ENCODE measurements around the gene ZNF432.
"Not testable (repeated sequence)": the region's sequence is repeated elsewhere in the genome, so short reads cannot be mapped to it uniquely, and the experiment has no call there.

Gene ZNF432

GRCh38 chr19:52048555-52049501 is at the start of gene ZNF432:
Gene ZNF432, minus strand, starts transcription at chr19:52048838. Its CDS starts 1,970 bp downstream, at chr19:52046868.
- peak within 1 kb of the TSS; percentile 96 for H3K27ac Mint-ChIP-seq
- H3K4me1 Mint-ChIP-seq (ENCODE audit: low read depth) = peaks cover 36% of the 10 kb centered on the region
- peak within 1 kb of the TSS; percentile 95 for H3K4me3 Mint-ChIP-seq
- peak; percentile 87 for DNase-seq
- H3K36me3 Mint-ChIP-seq (ENCODE audit: low read depth) = peaks cover 96% of the 10 kb centered on the region
- H3K27me3 Mint-ChIP-seq = no peaks in the 10 kb centered on the region
- peaks cover 58% of the 10 kb centered on the region for H3K9me3 Mint-ChIP-seq

DNA sequence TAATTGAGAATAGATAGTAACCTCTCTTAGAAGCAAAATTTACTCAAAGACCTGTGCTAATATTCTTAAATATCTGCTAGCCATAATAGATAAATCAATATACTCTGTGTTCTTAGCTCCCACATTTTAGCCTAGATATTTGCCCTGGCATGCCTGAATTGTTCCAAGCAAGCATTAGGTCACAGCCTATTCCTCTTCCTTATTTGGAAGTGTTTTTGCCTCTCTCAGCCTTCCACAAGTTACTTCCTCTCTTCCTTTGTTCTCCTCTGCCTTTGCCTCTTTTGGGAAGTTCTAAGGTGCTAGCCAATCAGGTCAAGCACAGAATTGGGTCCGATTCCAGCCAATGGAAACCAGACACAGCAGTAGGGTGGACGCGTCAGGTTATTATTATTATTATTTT is 47.8 kb upstream of the ZNF432 start:
- Mint-ChIP-seq H3K36me3 (ENCODE audit: low read depth) (peaks cover 71% of the 10 kb centered on the region), H3K4me3 (peak overlapping the region; percentile 92), H3K9me3 (peaks cover 61% of the 10 kb centered on the region), H3K4me1 (ENCODE audit: low read depth) (peaks cover 35% of the 10 kb centered on the region)
- DNase-seq, H3K27me3 Mint-ChIP-seq, H3K27ac Mint-ChIP-seq: not testable (repeated sequence)

- Mint-ChIP-seq H3K27me3 (no peaks in the 10 kb centered on the region), H3K36me3 (ENCODE audit: low read depth) (peaks cover 82% of the 10 kb centered on the region), H3K4me1 (ENCODE audit: low read depth) (peaks cover 40% of the 10 kb centered on the region), H3K27ac (peak within 1 kb of the TSS; percentile 92), H3K9me3 (peaks cover 69% of the 10 kb centered on the region), H3K4me3 (peak within 1 kb of the TSS; percentile 92)
- DNase-seq = peak; percentile 92
Measured at GRCh38 chr19:52095172-52096014, 46.8 kb upstream of the ZNF432 start, which contains the start of gene ZNF841. Gene ZNF841, minus strand, starts transcription at chr19:52095765. Its CDS starts 10,964 bp downstream, at chr19:52084801.

GRCh38 chr19:52094526-52095130 is 46.0 kb upstream of the ZNF432 start:
- Mint-ChIP-seq H3K27me3 (no peaks in the 10 kb centered on the region), H3K4me3 (peak overlapping the region; percentile 92), H3K4me1 (ENCODE audit: low read depth) (peaks cover 40% of the 10 kb centered on the region), H3K9me3 (peaks cover 70% of the 10 kb centered on the region), H3K27ac (peak overlapping the region; percentile 92), H3K36me3 (ENCODE audit: low read depth) (peaks cover 86% of the 10 kb centered on the region)
- DNase-seq = no peak

- H3K27me3 Mint-ChIP-seq = no peaks in the 10 kb centered on the region
- no peak for DNase-seq
- H3K4me1 Mint-ChIP-seq (ENCODE audit: low read depth) = peaks cover 5% of the 10 kb centered on the region
- peaks cover 100% of the 10 kb centered on the region for H3K36me3 Mint-ChIP-seq (ENCODE audit: low read depth)
- peaks cover 76% of the 10 kb centered on the region for H3K9me3 Mint-ChIP-seq
- no peak overlapping the region for H3K4me3 Mint-ChIP-seq
- H3K27ac Mint-ChIP-seq = no peak overlapping the region
Measured at GRCh38 chr19:52086481-52086880, 37.8 kb upstream of the ZNF432 start.

DNA sequence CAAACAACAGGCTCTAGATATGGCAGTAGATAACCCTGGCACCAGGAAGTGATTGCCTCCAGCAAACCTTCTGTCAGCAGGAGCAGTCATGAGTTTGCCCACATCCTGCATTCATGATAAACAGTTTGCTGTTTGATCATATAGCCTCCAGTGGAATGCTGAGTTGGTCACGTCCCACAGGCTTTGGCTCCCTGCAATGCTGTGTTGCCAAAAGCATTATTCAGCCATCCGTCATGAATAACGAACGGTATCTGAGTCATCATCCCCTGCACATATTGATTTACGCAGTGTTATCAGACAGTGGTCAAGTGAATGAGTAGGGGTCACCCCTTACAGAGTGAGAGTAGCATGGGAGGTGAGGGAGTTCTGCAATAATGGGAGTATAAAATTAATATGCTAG is 21.9 kb upstream of the ZNF432 start:
- no peaks in the 10 kb centered on the region for H3K27me3 Mint-ChIP-seq
- no peak overlapping the region for H3K27ac Mint-ChIP-seq
- peaks cover 100% of the 10 kb centered on the region for H3K36me3 Mint-ChIP-seq (ENCODE audit: low read depth)
- no peak for DNase-seq
- H3K4me1 Mint-ChIP-seq (ENCODE audit: low read depth) = no peaks in the 10 kb centered on the region
- H3K4me3 Mint-ChIP-seq = no peak overlapping the region
- peaks cover 77% of the 10 kb centered on the region for H3K9me3 Mint-ChIP-seq

- Mint-ChIP-seq H3K4me3 (no peak overlapping the region), H3K4me1 (ENCODE audit: low read depth) (no peaks in the 10 kb centered on the region), H3K27ac (no peak overlapping the region), H3K27me3 (no peaks in the 10 kb centered on the region), H3K36me3 (ENCODE audit: low read depth) (peaks cover 100% of the 10 kb centered on the region), H3K9me3 (peaks cover 74% of the 10 kb centered on the region)
- DNase-seq = no peak
Measured at GRCh38 chr19:52069653-52070052, 21.0 kb upstream of the ZNF432 start.

GRCh38 chr19:52066258-52066863 is 17.7 kb upstream of the ZNF432 start:
- peaks cover 67% of the 10 kb centered on the region for H3K9me3 Mint-ChIP-seq
- H3K4me1 Mint-ChIP-seq (ENCODE audit: low read depth) = no peaks in the 10 kb centered on the region
- peaks cover 96% of the 10 kb centered on the region for H3K36me3 Mint-ChIP-seq (ENCODE audit: low read depth)
- H3K4me3 Mint-ChIP-seq = no peak overlapping the region
- H3K27ac Mint-ChIP-seq = no peak overlapping the region
- no peak for DNase-seq
- no peaks in the 10 kb centered on the region for H3K27me3 Mint-ChIP-seq

- no peak overlapping the region for H3K4me3 Mint-ChIP-seq
- no peaks in the 10 kb centered on the region for H3K27me3 Mint-ChIP-seq
- peaks cover 67% of the 10 kb centered on the region for H3K9me3 Mint-ChIP-seq
- DNase-seq = no peak
- no peak overlapping the region for H3K27ac Mint-ChIP-seq
- H3K4me1 Mint-ChIP-seq (ENCODE audit: low read depth) = no peaks in the 10 kb centered on the region
- peaks cover 95% of the 10 kb centered on the region for H3K36me3 Mint-ChIP-seq (ENCODE audit: low read depth)
Measured at GRCh38 chr19:52065399-52065798, 16.8 kb upstream of the ZNF432 start.

GRCh38 chr19:52056480-52056879 is 7.8 kb upstream of the ZNF432 start:
- Mint-ChIP-seq H3K9me3 (peaks cover 70% of the 10 kb centered on the region), H3K36me3 (ENCODE audit: low read depth) (peaks cover 92% of the 10 kb centered on the region)
- not testable (repeated sequence) for H3K4me1 Mint-ChIP-seq (ENCODE audit: low read depth); H3K4me3 Mint-ChIP-seq; H3K27me3 Mint-ChIP-seq; H3K27ac Mint-ChIP-seq; DNase-seq

DNA sequence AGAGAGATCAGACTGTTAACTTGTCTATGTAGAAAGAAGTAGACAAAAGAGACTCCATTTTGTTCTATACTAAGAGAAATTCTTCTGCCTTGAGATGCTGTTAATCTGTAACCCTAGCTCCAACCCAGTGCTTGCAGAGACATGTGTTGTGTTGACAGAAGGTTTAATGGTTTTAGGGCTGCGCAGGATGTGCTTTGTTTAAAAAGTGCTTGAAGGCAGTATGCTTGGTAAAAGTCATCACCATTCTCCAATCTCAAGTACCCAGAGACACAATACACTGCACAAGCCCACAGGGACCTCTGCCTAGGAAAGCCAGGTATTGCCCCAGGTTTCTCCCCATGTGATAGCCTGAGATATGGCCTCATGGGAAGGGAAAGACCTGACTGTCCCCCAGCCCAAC is 3.1 kb upstream of the ZNF432 start:
- H3K27me3 Mint-ChIP-seq, H3K4me3 Mint-ChIP-seq, DNase-seq, H3K27ac Mint-ChIP-seq: not testable (repeated sequence)
- peaks cover 96% of the 10 kb centered on the region for H3K36me3 Mint-ChIP-seq (ENCODE audit: low read depth)
- peaks cover 59% of the 10 kb centered on the region for H3K9me3 Mint-ChIP-seq
- peaks cover 26% of the 10 kb centered on the region for H3K4me1 Mint-ChIP-seq (ENCODE audit: low read depth)

GRCh38 chr19:52039169-52039568 is 9.5 kb downstream of the ZNF432 start:
- Mint-ChIP-seq H3K4me3 (no peak overlapping the region), H3K27me3 (no peaks in the 10 kb centered on the region), H3K4me1 (ENCODE audit: low read depth) (no peaks in the 10 kb centered on the region), H3K9me3 (peaks cover 57% of the 10 kb centered on the region), H3K27ac (no peak overlapping the region), H3K36me3 (ENCODE audit: low read depth) (peaks cover 98% of the 10 kb centered on the region)
- DNase-seq = no peak

GRCh38 chr19:52034051-52034728 is 14.4 kb downstream of the ZNF432 start:
- DNase-seq = no peak
- Mint-ChIP-seq H3K36me3 (ENCODE audit: low read depth) (peaks cover 97% of the 10 kb centered on the region), H3K4me1 (ENCODE audit: low read depth) (no peaks in the 10 kb centered on the region), H3K9me3 (peaks cover 71% of the 10 kb centered on the region), H3K27ac (no peak overlapping the region), H3K27me3 (no peaks in the 10 kb centered on the region), H3K4me3 (no peak overlapping the region)
